ENCODE measurements around the gene WDHD1.
A peak's percentile ranks its signal among the peaks of the same experiment; 100 is the strongest.

WDHD1 gene, protein sequence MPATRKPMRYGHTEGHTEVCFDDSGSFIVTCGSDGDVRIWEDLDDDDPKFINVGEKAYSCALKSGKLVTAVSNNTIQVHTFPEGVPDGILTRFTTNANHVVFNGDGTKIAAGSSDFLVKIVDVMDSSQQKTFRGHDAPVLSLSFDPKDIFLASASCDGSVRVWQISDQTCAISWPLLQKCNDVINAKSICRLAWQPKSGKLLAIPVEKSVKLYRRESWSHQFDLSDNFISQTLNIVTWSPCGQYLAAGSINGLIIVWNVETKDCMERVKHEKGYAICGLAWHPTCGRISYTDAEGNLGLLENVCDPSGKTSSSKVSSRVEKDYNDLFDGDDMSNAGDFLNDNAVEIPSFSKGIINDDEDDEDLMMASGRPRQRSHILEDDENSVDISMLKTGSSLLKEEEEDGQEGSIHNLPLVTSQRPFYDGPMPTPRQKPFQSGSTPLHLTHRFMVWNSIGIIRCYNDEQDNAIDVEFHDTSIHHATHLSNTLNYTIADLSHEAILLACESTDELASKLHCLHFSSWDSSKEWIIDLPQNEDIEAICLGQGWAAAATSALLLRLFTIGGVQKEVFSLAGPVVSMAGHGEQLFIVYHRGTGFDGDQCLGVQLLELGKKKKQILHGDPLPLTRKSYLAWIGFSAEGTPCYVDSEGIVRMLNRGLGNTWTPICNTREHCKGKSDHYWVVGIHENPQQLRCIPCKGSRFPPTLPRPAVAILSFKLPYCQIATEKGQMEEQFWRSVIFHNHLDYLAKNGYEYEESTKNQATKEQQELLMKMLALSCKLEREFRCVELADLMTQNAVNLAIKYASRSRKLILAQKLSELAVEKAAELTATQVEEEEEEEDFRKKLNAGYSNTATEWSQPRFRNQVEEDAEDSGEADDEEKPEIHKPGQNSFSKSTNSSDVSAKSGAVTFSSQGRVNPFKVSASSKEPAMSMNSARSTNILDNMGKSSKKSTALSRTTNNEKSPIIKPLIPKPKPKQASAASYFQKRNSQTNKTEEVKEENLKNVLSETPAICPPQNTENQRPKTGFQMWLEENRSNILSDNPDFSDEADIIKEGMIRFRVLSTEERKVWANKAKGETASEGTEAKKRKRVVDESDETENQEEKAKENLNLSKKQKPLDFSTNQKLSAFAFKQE

DNA sequence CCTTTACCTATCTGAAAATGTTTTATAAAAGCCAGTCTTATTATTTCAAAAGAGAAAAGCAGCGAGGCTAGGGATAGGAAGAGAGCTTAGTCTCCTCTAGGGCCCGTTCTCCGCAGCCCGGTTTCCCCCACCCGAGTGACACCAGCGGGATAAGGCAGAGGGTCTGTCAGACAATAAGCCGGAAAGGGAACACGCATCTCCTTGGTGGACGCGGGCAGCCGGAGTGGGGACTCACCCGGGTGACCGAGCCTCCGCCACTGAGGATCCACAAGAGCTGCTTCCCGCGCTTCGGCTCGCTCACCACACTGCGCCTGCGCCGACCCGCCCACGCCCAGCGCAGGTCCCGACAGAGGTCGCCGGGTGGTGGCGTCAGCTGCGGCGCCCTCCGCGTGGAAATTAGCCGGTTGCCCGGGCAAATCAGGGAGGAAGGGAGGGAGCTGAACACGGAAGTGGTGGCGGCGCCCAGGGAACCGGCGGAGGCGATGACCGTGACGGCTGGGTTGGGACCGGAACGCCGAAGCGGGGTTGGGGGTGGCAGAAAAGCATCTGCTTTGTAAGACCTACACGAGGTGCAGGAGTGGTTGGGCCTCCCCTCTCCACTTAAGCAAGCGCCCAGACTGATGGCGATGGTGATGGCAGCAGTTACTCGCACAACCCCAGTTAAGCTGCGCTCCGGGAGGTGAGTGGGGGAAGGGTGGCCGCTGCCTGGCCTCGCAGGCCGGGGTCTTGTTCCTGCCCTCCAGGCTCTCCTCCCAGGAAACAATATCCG lies at the start of gene WDHD1, which contains the start of gene SOCS4:
Gene WDHD1 (minus strand): TSS at position 307 of the 769 bp plus-strand sequence. CDS start 312 bp downstream, outside the sequence.
Gene SOCS4 (plus strand): TSS at position 444 of the 769 bp plus-strand sequence. CDS start 15,806 bp downstream, outside the sequence.
- peak; percentile 95 for DNase-seq (ENCODE audit: low read depth)

DNA sequence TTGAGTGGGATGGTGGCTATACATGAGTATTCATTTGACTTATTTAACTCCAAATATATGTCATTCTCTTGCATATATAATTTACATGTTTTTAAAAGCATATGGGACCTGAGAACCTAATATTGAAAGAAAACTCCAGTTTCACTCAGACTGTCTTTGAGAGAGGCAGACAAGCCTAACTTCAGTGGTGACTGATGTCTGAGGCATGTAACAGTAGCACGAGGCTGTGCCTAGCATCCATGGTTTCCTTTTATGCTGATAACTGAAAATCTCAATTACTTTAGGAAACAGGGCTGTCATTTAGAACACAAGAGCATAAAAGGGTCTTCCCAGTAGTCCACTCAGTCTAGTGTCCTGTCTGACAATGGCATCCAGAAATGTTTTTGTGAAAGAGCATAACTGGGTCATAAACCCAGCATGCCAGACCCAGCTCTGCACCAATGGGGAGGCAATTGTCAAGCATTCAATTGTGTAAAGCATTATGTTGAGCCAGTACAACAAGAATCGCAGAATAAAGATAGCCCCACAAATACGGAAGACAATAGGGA lies 48.8 kb upstream of the WDHD1 start:
- H3K4me3 ChIP-seq (ENCODE audit: low read length) = no peak overlapping the region
- TF ChIP-seq, protein P1, sequence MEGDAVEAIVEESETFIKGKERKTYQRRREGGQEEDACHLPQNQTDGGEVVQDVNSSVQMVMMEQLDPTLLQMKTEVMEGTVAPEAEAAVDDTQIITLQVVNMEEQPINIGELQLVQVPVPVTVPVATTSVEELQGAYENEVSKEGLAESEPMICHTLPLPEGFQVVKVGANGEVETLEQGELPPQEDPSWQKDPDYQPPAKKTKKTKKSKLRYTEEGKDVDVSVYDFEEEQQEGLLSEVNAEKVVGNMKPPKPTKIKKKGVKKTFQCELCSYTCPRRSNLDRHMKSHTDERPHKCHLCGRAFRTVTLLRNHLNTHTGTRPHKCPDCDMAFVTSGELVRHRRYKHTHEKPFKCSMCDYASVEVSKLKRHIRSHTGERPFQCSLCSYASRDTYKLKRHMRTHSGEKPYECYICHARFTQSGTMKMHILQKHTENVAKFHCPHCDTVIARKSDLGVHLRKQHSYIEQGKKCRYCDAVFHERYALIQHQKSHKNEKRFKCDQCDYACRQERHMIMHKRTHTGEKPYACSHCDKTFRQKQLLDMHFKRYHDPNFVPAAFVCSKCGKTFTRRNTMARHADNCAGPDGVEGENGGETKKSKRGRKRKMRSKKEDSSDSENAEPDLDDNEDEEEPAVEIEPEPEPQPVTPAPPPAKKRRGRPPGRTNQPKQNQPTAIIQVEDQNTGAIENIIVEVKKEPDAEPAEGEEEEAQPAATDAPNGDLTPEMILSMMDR (IDR thresholded peaks at IDR 0.05; ENCODE audit: insufficient read depth, low read depth, low read length, missing control alignments) = no peak
- peak; percentile 51 for DNase-seq (ENCODE audit: low read depth)

More for the DNA sequence above, at the start of gene WDHD1, which contains the start of gene SOCS4:
- H3K4me3 ChIP-seq (ENCODE audit: low read length) = peak within 1 kb of the TSS; percentile 63
- TF ChIP-seq, protein P1 (IDR thresholded peaks at IDR 0.05; ENCODE audit: insufficient read depth, low read depth, low read length, missing control alignments) = no peak

DNA sequence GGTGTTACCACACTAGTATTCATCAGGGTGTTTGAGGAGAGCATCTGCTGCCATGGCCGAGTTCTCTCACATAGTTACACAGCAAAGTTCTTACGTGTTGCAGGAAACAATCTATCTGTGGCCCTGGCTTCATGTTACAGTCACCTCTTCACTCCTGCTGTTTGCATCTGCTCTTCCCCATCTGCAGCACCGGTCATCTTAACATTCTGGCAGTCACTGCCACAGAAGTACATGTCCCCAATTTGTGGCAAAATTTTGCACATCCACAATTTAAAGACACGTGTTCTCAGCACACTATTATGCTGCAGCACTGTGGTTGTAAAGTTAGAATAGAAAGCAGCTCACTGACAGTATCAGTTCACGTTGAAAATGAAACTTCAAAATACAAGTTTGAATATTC lies 47.8 kb upstream of the WDHD1 start:
- TF ChIP-seq, protein P1 (IDR thresholded peaks at IDR 0.05; ENCODE audit: insufficient read depth, low read depth, low read length, missing control alignments) = no peak
- DNase-seq (ENCODE audit: low read depth) = peak; percentile 42
- H3K4me3 ChIP-seq (ENCODE audit: low read length) = no peak overlapping the region

DNA sequence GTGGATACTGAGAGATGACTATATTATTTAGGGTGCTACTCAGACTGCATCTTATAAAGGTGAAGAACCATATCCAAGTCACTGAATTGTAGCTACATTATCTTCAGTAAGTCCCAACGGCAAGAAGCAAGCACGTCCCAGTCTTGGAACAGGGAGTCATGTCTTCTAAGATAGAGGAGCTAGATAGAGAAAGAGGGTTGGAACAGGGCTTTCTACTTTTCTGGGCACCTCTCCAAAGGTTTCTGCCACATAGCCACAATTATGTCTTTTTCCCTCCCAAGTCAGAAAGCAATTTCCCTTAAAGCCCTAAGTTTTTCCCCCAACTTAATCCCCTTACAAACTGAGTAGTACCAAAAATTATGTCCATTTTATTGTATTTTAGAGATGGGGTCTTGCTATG lies 47.0 kb upstream of the WDHD1 start:
- DNase-seq (ENCODE audit: low read depth) = no peak
- H3K4me3 ChIP-seq (ENCODE audit: low read length) = no peak overlapping the region
- TF ChIP-seq, protein P1 (IDR thresholded peaks at IDR 0.05; ENCODE audit: insufficient read depth, low read depth, low read length, missing control alignments) = no peak

DNA sequence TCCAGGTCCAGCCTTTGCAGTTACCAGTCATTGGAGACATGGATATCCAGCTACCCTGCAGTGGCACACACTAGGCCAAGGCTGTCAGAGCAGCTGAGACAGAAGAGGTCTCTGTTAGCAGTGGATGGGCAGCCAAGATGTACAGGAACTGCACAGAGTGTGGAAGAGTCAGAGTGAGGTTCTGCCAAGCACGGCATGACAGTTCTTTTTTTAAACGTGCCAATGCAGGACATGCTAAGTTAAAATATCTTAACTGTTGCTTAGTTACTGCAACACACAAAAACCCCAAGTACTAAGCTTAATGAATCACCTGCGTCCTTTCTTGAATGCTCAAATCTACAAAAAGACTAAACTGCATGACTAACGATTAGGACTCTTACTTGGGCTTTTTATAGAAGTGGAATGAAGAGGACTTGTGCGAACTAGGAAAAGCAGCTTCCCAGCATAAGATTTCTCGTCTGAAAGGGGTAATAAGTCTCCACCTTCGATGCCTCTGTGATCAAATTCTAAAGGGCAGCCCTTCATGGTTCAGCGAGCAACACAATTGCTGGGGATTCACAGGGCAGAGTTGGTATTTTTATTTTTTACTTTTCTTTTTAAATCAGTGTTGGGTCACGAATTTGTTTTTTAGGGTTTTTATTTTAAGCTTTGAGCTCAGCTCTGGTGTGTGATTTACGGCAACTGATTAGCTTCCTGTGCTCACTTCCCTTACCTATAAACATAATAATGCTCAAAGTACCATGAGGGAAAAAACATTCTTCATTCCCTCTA lies 45.2 kb upstream of the WDHD1 start:
- TF ChIP-seq, protein P1 (IDR thresholded peaks at IDR 0.05; ENCODE audit: insufficient read depth, low read depth, low read length, missing control alignments) = no peak
- no peak overlapping the region for H3K4me3 ChIP-seq (ENCODE audit: low read length)
- peak; percentile 92 for DNase-seq (ENCODE audit: low read depth)

All from epithelial cell of esophagus (primary cell).